Omental fat pad (tissue), 4 donors: ENCODE results near the gene EPN1. TPM values are rescaled to one million over a fixed set of nuclear protein-coding genes. Genes with fewer than 3 reads are reported as not detected.

Experiments
- ATAC-seq: fragments of 150-250 bp; one replicate; pipeline ENCODE4 v1.9.1; 2016; ENCODE audit warnings: mild to moderate bottlenecking, moderate library complexity; ENCODE audit not compliant: low FRiP score
- DNase-seq: peaks from one replicate; pipeline ENCODE4 v3.0.0-alpha.2; 2019; ENCODE audit warnings: low spot score
- CTCF ChIP-seq, 3 donors: fragments of 450-650 bp; IDR thresholded peaks; one replicate each; pipeline ENCODE4 v1.5.1; 2016 to 2017; ENCODE audit warnings: antibody characterized with exemption in 3 of 3, mild to moderate bottlenecking in 3 of 3, moderate library complexity in 2 of 3
- total RNA-seq, 4 donors: library from RNA; depleted of rRNA; stranded (reverse); fragments of >200 nt; gene quantifications; one replicate each; pipeline ENCODE4 v1.1.0, GENCODE V29; 2016

The EPN1 gene
- total RNA-seq, 4 donors from 2014 or later = 56.4 to 82.3 (median 62.0) TPM

- ATAC-seq = no peak
- DNase-seq = no peak
- no peak for TF ChIP-seq CTCF (IDR thresholded peaks at IDR 0.05)
Observed at GRCh38 chr19:55646889-55647731, 27.9 kb upstream of the EPN1 start.

GRCh38 chr19:55647732-55648584 lies 27.1 kb upstream of the EPN1 start, which contains the start of gene CCDC106:
Gene CCDC106 (plus strand): TSS chr19:55648212. CDS start chr19:55649047, 835 bp downstream.
- no peak for DNase-seq
- ATAC-seq = peak; percentile 26
- TF ChIP-seq CTCF (IDR thresholded peaks at IDR 0.05) = no peak

GRCh38 chr19:55648585-55649267 lies 26.3 kb upstream of the EPN1 start:
- DNase-seq (no peak), ATAC-seq (no peak)
- TF ChIP-seq CTCF (IDR thresholded peaks at IDR 0.05) = no peak

GRCh38 chr19:55649268-55650125 lies 25.5 kb upstream of the EPN1 start:
- DNase-seq (no peak), ATAC-seq (no peak)
- TF ChIP-seq CTCF (IDR thresholded peaks at IDR 0.05) = no peak

- ATAC-seq = no peak
- TF ChIP-seq CTCF (IDR thresholded peaks at IDR 0.05) = no peak
Observed at GRCh38 chr19:55650126-55650557, 24.9 kb upstream of the EPN1 start.

More at GRCh38 chr19:55650126-55650557, 24.9 kb upstream of the EPN1 start:
- DNase-seq = no peak
